Adrenal gland (tissue), 12 donors: ENCODE measurements around the gene CEP70. TPM values are rescaled to one million over a fixed set of nuclear protein-coding genes. Genes with fewer than 3 reads are reported as not detected.

Experiments used
- DNase-seq, 7 donors: peaks; one replicate each; pipeline ENCODE4 v3.0.0-alpha.2; 2019 to 2020
- H3K27ac ChIP-seq, 5 donors: fragments of 200-600 bp; sonication (generic) in 4 of 5; 1 replicate in 3 of 5; 2 replicates in 2 of 5; pipeline versions ENCODE4 v1.5.1 to v1.8.0; 2016 to 2020; ENCODE audit warnings: mild to moderate bottlenecking in 1 of 5
- H3K27me3 ChIP-seq: fragments of 200-600 bp; 2 replicates; pipeline ENCODE4 v1.8.0; 2021
- H3K36me3 ChIP-seq, 2 donors: fragments of 200-600 bp; replicated peaks in 1 of 2; 1 replicate in 1 of 2; 2 replicates in 1 of 2; pipeline versions ENCODE4 v1.5.1 to v1.8.0; 2018 to 2022
- H3K4me1 ChIP-seq, 2 donors: fragments of 200-600 bp; replicated peaks in 1 of 2; 1 replicate in 1 of 2; 2 replicates in 1 of 2; pipeline versions ENCODE4 v1.5.1 to v1.8.0; 2018 to 2021
- H3K4me3 ChIP-seq, 4 donors: fragments of 200-600 bp; sonication (generic) in 3 of 4; one replicate each; pipeline ENCODE4 v1.5.1; 2016 to 2018
- H3K9me3 ChIP-seq, 3 donors: fragments of 200-600 bp; sonication (generic) in 1 of 3; replicated peaks in 1 of 3; 1 replicate in 2 of 3; 2 replicates in 1 of 3; pipeline versions ENCODE4 v1.5.1 to v1.8.0; 2016 to 2021
- POLR2A ChIP-seq, 2 donors: fragments of 450-650 bp; IDR thresholded peaks; one replicate each; pipeline ENCODE4 v1.6.1; 2017; ENCODE audit warnings: antibody characterized with exemption in 2 of 2, mild to moderate bottlenecking in 2 of 2, moderate library complexity in 1 of 2
- WGBS, 4 donors: extraction: QIAGEN DNeasy Blood & Tissue Kit in 2 of 4; methylation state at CpG; one replicate each; pipeline versions ENCODE4 v1.1.5 to v1.1.7; 2013 to 2017; 5-methylcytosine and 5-hydroxymethylcytosine counted together
- intact Hi-C, 2 donors: fragments of 100-400 bp; cut with DNase I; formaldehyde crosslinking; loops; one replicate each; pipeline versions ENCODE4 v1.14.1 to v1.15.0; 2022 to 2023
- polyA plus RNA-seq, 3 donors: library from polyadenylated mRNA; stranded (reverse); fragments of 200-250 nt in 2 of 3; fragments of 350-450 nt in 1 of 3; fragmentation: Illumina TruSeq in 1 of 3; extraction: RNeasy Lipid Tissue Mini Kit (QIAGEN cat#74804) in 1 of 3; gene quantifications; one replicate each; pipeline ENCODE4 v1.2.3, GENCODE V29; 2013 to 2014
- total RNA-seq, 9 donors: library from RNA; depleted of rRNA in 4 of 9; stranded (reverse); fragments of >200 nt in 4 of 9; fragments of 120-200 nt in 1 of 9; fragmentation: NEBNext Ultra II Directional in 1 of 9; extraction: Animal tissue kit (Norgen Biotek cat#: 25700) in 1 of 9; gene quantifications; one replicate each; pipeline versions ENCODE4 v1.1.0 to v1.2.4, GENCODE V29; 2013 to 2023
- TF ChIP-seq, protein P1 (sequence below), 6 experiments: fragments of 450-650 bp in 4 of 6; fragments of 200-600 bp in 2 of 6; sonication (generic) in 1 of 6; IDR thresholded peaks; 1 replicate in 5 of 6; 2 replicates in 1 of 6; pipeline versions ENCODE4 v1.5.1 to v1.8.0; 2016 to 2021; ENCODE audit warnings: antibody characterized with exemption in 6 of 6, mild to moderate bottlenecking in 2 of 6, moderate library complexity in 1 of 6
- donor health status: healthy with polysubstance abuse.
- donor health status: Bipolar disorder and iron deficiency.
- donor health status: DM: yes; HTN: yes; CAD: no.
- donor health status: DM: no; HTN: no; CAD: no.
- donor health status: DM: no; HTN: no; CAD: no.
- donor health status: DM: yes; HTN: yes; CAD: no.

The CEP70 gene
- total and polyA plus RNA-seq, 12 donors, result 7.8 to 26.9 (median 16.4) TPM

DNA sequence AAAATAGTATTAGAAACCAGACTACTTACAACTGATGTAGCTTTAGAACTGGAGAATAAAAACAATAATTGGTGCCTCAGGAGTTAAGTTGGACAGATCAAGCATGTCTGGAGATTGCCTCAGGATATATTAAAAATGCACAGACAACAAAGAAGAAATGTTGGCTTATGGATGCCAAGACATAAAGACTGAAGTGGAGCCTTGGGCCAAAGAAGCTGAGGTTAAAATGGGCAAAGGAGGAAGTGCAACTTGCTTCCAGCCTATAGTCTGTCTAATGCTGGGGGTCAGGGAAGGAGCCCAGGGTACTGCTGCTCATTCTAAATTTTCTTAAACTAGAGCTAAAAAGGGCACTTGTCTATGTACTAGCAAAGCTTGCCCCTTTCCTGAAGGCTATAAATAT, 82.1 kb downstream of the CEP70 start:
- no peaks in the 10 kb centered on the region for H3K36me3 ChIP-seq
- H3K4me3 ChIP-seq, result no peak overlapping the region
- no peak for DNase-seq
- TF ChIP-seq POLR2A (IDR thresholded peaks at IDR 0.05), result no peak
- TF ChIP-seq, protein P1, sequence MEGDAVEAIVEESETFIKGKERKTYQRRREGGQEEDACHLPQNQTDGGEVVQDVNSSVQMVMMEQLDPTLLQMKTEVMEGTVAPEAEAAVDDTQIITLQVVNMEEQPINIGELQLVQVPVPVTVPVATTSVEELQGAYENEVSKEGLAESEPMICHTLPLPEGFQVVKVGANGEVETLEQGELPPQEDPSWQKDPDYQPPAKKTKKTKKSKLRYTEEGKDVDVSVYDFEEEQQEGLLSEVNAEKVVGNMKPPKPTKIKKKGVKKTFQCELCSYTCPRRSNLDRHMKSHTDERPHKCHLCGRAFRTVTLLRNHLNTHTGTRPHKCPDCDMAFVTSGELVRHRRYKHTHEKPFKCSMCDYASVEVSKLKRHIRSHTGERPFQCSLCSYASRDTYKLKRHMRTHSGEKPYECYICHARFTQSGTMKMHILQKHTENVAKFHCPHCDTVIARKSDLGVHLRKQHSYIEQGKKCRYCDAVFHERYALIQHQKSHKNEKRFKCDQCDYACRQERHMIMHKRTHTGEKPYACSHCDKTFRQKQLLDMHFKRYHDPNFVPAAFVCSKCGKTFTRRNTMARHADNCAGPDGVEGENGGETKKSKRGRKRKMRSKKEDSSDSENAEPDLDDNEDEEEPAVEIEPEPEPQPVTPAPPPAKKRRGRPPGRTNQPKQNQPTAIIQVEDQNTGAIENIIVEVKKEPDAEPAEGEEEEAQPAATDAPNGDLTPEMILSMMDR (IDR thresholded peaks at IDR 0.05), result no peak
- no peaks in the 10 kb centered on the region for H3K27me3 ChIP-seq
- intact Hi-C loops, result no loop called here
- no peaks in the 10 kb centered on the region for H3K9me3 ChIP-seq
- no peaks in the 10 kb centered on the region for H3K4me1 ChIP-seq
- H3K27ac ChIP-seq, result no peak overlapping the region

DNA sequence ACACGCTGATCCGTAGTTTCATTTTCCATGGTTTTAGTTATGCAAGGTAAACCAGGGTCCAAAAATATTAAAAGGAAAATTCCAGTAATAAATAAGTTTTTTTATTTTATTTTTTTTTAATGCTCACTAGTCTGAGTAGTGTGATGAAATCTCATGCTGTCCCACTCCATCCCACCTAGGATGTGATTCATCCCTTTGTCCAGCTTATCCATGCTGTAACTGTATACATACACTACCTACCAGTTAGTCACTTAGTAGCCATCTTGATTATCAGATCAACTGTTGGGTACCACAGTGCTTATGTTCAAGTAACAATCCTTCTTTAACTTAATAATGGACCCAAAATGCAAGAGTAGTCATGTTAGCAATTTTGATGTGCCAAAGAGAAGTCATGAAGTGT, 84.5 kb downstream of the CEP70 start:
- Histone ChIP-seq H3K4me1 (no peaks in the 10 kb centered on the region), H3K9me3 (no peaks in the 10 kb centered on the region), H3K4me3 (no peak overlapping the region), H3K27me3 (no peaks in the 10 kb centered on the region), H3K27ac (no peak overlapping the region), H3K36me3 (no peaks in the 10 kb centered on the region)
- no peak for TF ChIP-seq POLR2A (IDR thresholded peaks at IDR 0.05)
- TF ChIP-seq, protein P1 (IDR thresholded peaks at IDR 0.05), result no peak
- intact Hi-C loops, result no loop called here
- 92 to 96% (median 96%) methylated on average over 2 of the region's 2 CpGs for WGBS, 4 donors
- DNase-seq, result no peak

DNA sequence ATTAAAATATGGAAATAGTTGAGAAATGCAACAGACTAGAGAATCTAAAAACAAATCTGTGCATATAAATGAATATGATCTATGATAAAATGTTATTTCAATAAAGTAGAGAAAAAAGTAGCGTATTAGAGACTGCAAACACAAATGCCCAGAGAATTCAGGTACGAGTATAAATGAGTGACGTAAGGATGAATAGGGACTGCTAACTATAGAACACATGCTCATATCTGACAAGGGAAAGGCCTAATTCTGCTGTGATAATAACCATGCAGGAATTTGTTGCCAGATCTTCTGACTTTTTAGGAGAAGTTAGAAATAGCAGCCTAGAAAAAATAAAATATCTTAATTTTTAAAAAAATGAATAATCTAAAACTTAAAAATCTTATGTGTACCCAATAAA, 86.5 kb downstream of the CEP70 start:
- intact Hi-C loops, result no loop called here
- 94 to 98% (median 96%) methylated on average over 3 of the region's 3 CpGs for WGBS, 4 donors

DNA sequence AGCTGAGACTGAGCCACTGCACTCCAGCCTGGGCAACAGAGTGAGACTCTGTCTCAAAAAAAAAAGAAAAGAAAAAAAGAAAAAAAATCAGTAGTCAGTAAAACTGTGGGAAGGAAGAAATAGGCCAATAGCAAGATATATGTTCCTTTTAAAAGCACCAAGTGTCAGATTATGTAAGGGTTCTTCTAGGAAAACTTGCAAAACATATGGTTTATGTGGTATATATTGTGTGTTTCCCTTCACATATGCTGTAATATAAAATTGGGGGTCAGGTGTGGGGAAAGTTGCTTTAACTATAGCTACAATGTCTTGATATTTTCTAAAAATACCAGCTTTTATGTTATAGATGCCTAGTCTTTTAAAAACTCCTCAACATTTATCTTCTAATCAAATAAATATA, 95.1 kb downstream of the CEP70 start:
- TF ChIP-seq, protein P1 (IDR thresholded peaks at IDR 0.05), result no peak
- TF ChIP-seq POLR2A (IDR thresholded peaks at IDR 0.05), result no peak
- peaks cover 0 to 6% of the 10 kb centered on the region in 2 donors for H3K4me1 ChIP-seq
- H3K27me3 ChIP-seq, result no peaks in the 10 kb centered on the region
- intact Hi-C loops, result no loop called here
- no peaks in the 10 kb centered on the region for H3K36me3 ChIP-seq
- H3K4me3 ChIP-seq, result no peak overlapping the region
- H3K27ac ChIP-seq, result no peak overlapping the region
- no peak for DNase-seq
- H3K9me3 ChIP-seq, result no peaks in the 10 kb centered on the region

More for the DNA sequence above, 86.5 kb downstream of the CEP70 start:
- Histone ChIP-seq H3K36me3 (no peaks in the 10 kb centered on the region), H3K4me3 (no peak overlapping the region), H3K4me1 (no peaks in the 10 kb centered on the region), H3K27me3 (no peaks in the 10 kb centered on the region), H3K9me3 (no peaks in the 10 kb centered on the region), H3K27ac (no peak overlapping the region)
- no peak for TF ChIP-seq POLR2A (IDR thresholded peaks at IDR 0.05)
- TF ChIP-seq, protein P1 (IDR thresholded peaks at IDR 0.05), result no peak
- DNase-seq, result no peak
